ENCODE data around the gene TMPRSS3. TPM values are rescaled to one million over a fixed set of nuclear protein-coding genes. Genes with fewer than 3 reads are reported as not detected.
A peak's percentile ranks its signal among the peaks of the same experiment; 100 is the strongest.

TMPRSS3 gene
- total RNA-seq, 1 experiment from 2014 or later, result 4.3 TPM

- no peaks in the 10 kb centered on the region for H3K9me2 ChIP-seq (ENCODE audit: insufficient read depth)
- intact Hi-C loops (cut with micrococcal nuclease; ENCODE audit: unreplicated experiment), result no loop called here
- H3K4me3 ChIP-seq, result no peak overlapping the region
- H3F3A ChIP-seq (ENCODE audit: insufficient read depth, low read depth), result no peaks in the 10 kb centered on the region
- H3K79me2 ChIP-seq (ENCODE audit: low read depth), result no peaks in the 10 kb centered on the region
- peaks cover 6% of the 10 kb centered on the region; the same call in 1 of the 2 replicates for H3K4me1 ChIP-seq (replicated peaks; ENCODE audit: insufficient read depth)
- no peaks in the 10 kb centered on the region for H3K36me3 ChIP-seq (ENCODE audit: low read depth)
- H3K9me3 ChIP-seq (ENCODE audit: insufficient read depth, low read depth), result no peaks in the 10 kb centered on the region
- no TSS peak for BruUV-seq (replicated peaks)
- TF ChIP-seq EZH2 (IDR thresholded peaks at IDR 0.05; ENCODE audit: low read depth), result no peak
- TF ChIP-seq, protein P1, sequence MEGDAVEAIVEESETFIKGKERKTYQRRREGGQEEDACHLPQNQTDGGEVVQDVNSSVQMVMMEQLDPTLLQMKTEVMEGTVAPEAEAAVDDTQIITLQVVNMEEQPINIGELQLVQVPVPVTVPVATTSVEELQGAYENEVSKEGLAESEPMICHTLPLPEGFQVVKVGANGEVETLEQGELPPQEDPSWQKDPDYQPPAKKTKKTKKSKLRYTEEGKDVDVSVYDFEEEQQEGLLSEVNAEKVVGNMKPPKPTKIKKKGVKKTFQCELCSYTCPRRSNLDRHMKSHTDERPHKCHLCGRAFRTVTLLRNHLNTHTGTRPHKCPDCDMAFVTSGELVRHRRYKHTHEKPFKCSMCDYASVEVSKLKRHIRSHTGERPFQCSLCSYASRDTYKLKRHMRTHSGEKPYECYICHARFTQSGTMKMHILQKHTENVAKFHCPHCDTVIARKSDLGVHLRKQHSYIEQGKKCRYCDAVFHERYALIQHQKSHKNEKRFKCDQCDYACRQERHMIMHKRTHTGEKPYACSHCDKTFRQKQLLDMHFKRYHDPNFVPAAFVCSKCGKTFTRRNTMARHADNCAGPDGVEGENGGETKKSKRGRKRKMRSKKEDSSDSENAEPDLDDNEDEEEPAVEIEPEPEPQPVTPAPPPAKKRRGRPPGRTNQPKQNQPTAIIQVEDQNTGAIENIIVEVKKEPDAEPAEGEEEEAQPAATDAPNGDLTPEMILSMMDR (conservative IDR thresholded peaks at IDR 0.05), result no peak
- ChIA-PET CTCF (no interaction called here), POLR2A (ENCODE audit: unreplicated experiment) (no interaction called here)
- H3K27ac ChIP-seq, result no peak overlapping the region
- H2AFZ ChIP-seq, result no peak overlapping the region
- H4K20me1 ChIP-seq (ENCODE audit: insufficient read depth), result no peaks in the 10 kb centered on the region
- H3K4me2 ChIP-seq, result no peak overlapping the region
- no peak for DNase-seq
- no peaks in the 10 kb centered on the region for H3K27me3 ChIP-seq (ENCODE audit: insufficient read depth, low read depth)
Measured at GRCh38 chr21:42435401-42435800, 39.5 kb upstream of the TMPRSS3 start.

- Histone ChIP-seq H2AFZ (no peak overlapping the region), H3F3A (ENCODE audit: insufficient read depth, low read depth) (no peaks in the 10 kb centered on the region), H3K79me2 (ENCODE audit: low read depth) (no peaks in the 10 kb centered on the region), H3K27ac (no peak overlapping the region), H3K4me3 (no peak overlapping the region), H4K20me1 (ENCODE audit: insufficient read depth) (no peaks in the 10 kb centered on the region), H3K9me3 (ENCODE audit: insufficient read depth, low read depth) (no peaks in the 10 kb centered on the region), H3K27me3 (ENCODE audit: insufficient read depth, low read depth) (no peaks in the 10 kb centered on the region), H3K9me2 (ENCODE audit: insufficient read depth) (no peaks in the 10 kb centered on the region), H3K36me3 (ENCODE audit: low read depth) (no peaks in the 10 kb centered on the region), H3K4me2 (no peak overlapping the region), H3K4me1 (replicated peaks; ENCODE audit: insufficient read depth) (peaks cover 6% of the 10 kb centered on the region; the same call in 1 of the 2 replicates)
- no TSS peak for BruUV-seq (replicated peaks)
- DNase-seq, result no peak
- intact Hi-C loops (cut with micrococcal nuclease; ENCODE audit: unreplicated experiment), result no loop called here
- TF ChIP-seq, protein P1 (conservative IDR thresholded peaks at IDR 0.05), result no peak
- TF ChIP-seq EZH2 (IDR thresholded peaks at IDR 0.05; ENCODE audit: low read depth), result no peak
- POLR2A ChIA-PET (ENCODE audit: unreplicated experiment), result no interaction called here
- CTCF ChIA-PET, result no interaction called here
Measured at GRCh38 chr21:42434884-42435283, 39.0 kb upstream of the TMPRSS3 start.

GRCh38 chr21:42433946-42434551 is 38.2 kb upstream of the TMPRSS3 start:
- no peaks in the 10 kb centered on the region for H4K20me1 ChIP-seq (ENCODE audit: insufficient read depth)
- no peaks in the 10 kb centered on the region for H3K9me3 ChIP-seq (ENCODE audit: insufficient read depth, low read depth)
- CTCF ChIA-PET, result no interaction called here
- H3K4me2 ChIP-seq, result peak overlapping the region; percentile 24; the same call in 1 of the 2 replicates
- H3F3A ChIP-seq (ENCODE audit: insufficient read depth, low read depth), result no peaks in the 10 kb centered on the region
- no peaks in the 10 kb centered on the region for H3K36me3 ChIP-seq (ENCODE audit: low read depth)
- peak; percentile 16 to 71 for DNase-seq
- no peak overlapping the region for H2AFZ ChIP-seq
- no peaks in the 10 kb centered on the region for H3K27me3 ChIP-seq (ENCODE audit: insufficient read depth, low read depth)
- POLR2A ChIA-PET (ENCODE audit: unreplicated experiment), result no interaction called here
- no TSS peak for BruUV-seq (replicated peaks)
- no peaks in the 10 kb centered on the region for H3K9me2 ChIP-seq (ENCODE audit: insufficient read depth)
- no peak overlapping the region for H3K27ac ChIP-seq
- no peak for TF ChIP-seq EZH2 (IDR thresholded peaks at IDR 0.05; ENCODE audit: low read depth)
- TF ChIP-seq, protein P1 (conservative IDR thresholded peaks at IDR 0.05), result no peak
- intact Hi-C loops (cut with micrococcal nuclease; ENCODE audit: unreplicated experiment), result no loop called here
- peaks cover 6% of the 10 kb centered on the region; the same call in 1 of the 2 replicates for H3K4me1 ChIP-seq (replicated peaks; ENCODE audit: insufficient read depth)
- no peaks in the 10 kb centered on the region for H3K79me2 ChIP-seq (ENCODE audit: low read depth)
- H3K4me3 ChIP-seq, result no peak overlapping the region

Data from PC-9 (cell line).